Mesenchymal stem cell (in vitro differentiated cells and primary cell): ENCODE measurements around the gene CLDN14.

Experiments
- DNase-seq: peaks from one replicate; pipeline ENCODE4 v3.0.0-alpha.2; 2013
- H2AFZ ChIP-seq: one replicate; pipeline ENCODE4 v1.6.1; 2013; ENCODE audit warnings: low read depth, mild to moderate bottlenecking, control low read depth, inconsistent platforms, low read length, moderate library complexity
- H2AK5ac ChIP-seq: 2 replicates; pipeline ENCODE4 v1.6.1; 2013; ENCODE audit warnings: low read length, moderate library complexity, mild to moderate bottlenecking, inconsistent platforms; ENCODE audit not compliant: severe bottlenecking
- H2BK120ac ChIP-seq: one replicate; pipeline ENCODE4 v1.6.1; 2013; ENCODE audit warnings: low read depth, mild to moderate bottlenecking, inconsistent platforms, low read length, moderate library complexity
- H2BK12ac ChIP-seq, 2 experiments: one replicate each; pipeline ENCODE4 v1.6.1; 2013; ENCODE audit warnings: inconsistent platforms in 2 of 2, low read length in 2 of 2, mild to moderate bottlenecking in 2 of 2, moderate library complexity in 2 of 2, control low read depth in 1 of 2
- H2BK15ac ChIP-seq: one replicate; pipeline ENCODE4 v1.6.1; 2013; ENCODE audit warnings: mild to moderate bottlenecking, low read depth, inconsistent platforms; ENCODE audit not compliant: poor library complexity, severe bottlenecking
- H2BK5ac ChIP-seq: 2 replicates; pipeline ENCODE4 v1.6.1; 2013; ENCODE audit warnings: low read depth, mild to moderate bottlenecking, low read length, control low read depth, inconsistent platforms; ENCODE audit not compliant: poor library complexity, severe bottlenecking
- H3K14ac ChIP-seq, 2 experiments: one replicate each; pipeline ENCODE4 v1.6.1; 2013; ENCODE audit warnings: inconsistent platforms in 2 of 2, low read length in 2 of 2, control low read depth in 1 of 2, mild to moderate bottlenecking in 1 of 2, moderate library complexity in 1 of 2
- H3K18ac ChIP-seq, 2 experiments: one replicate each; pipeline ENCODE4 v1.6.1; 2013; ENCODE audit warnings: inconsistent platforms in 2 of 2, low read length in 2 of 2, control low read depth in 1 of 2, low read depth in 1 of 2, mild to moderate bottlenecking in 1 of 2
- H3K23ac ChIP-seq, 2 experiments: one replicate each; pipeline ENCODE4 v1.6.1; 2013; ENCODE audit warnings: inconsistent platforms in 2 of 2, low read length in 2 of 2, mild to moderate bottlenecking in 2 of 2, moderate library complexity in 2 of 2, control low read depth in 1 of 2
- H3K27ac ChIP-seq: 2 replicates; pipeline ENCODE4 v1.5.1; 2013; ENCODE audit warnings: mild to moderate bottlenecking, moderate library complexity, low read length, control low read depth, inconsistent platforms; ENCODE audit not compliant: poor library complexity, severe bottlenecking
- H3K27me3 ChIP-seq, 2 experiments: 2 replicates each; pipeline versions ENCODE4 v1.6.1 to v1.7.0; 2013; ENCODE audit warnings: low read length in 2 of 2, mild to moderate bottlenecking in 2 of 2, moderate library complexity in 2 of 2, control low read depth in 1 of 2, inconsistent platforms in 1 of 2; ENCODE audit not compliant: control insufficient read depth in 1 of 2, insufficient read depth in 1 of 2
- H3K36me3 ChIP-seq, 2 experiments: 2 replicates each; pipeline versions ENCODE4 v1.6.1 to v1.7.0; 2013; ENCODE audit warnings: low read length in 2 of 2, control low read depth in 1 of 2, inconsistent platforms in 1 of 2, low read depth in 1 of 2, mild to moderate bottlenecking in 1 of 2; ENCODE audit not compliant: insufficient read depth in 2 of 2, control insufficient read depth in 1 of 2
- H3K4ac ChIP-seq, 2 experiments: one replicate each; pipeline ENCODE4 v1.6.1; 2013; ENCODE audit warnings: inconsistent platforms in 2 of 2, low read length in 2 of 2, mild to moderate bottlenecking in 2 of 2, moderate library complexity in 2 of 2, control low read depth in 1 of 2, low read depth in 1 of 2
- H3K4me1 ChIP-seq: 2 replicates; pipeline ENCODE4 v1.6.1; 2013; ENCODE audit warnings: low read depth, low read length, control low read depth; ENCODE audit not compliant: control insufficient read depth, insufficient read depth
- H3K4me2 ChIP-seq: 2 replicates; pipeline ENCODE4 v1.6.1; 2013; ENCODE audit warnings: low read length, mild to moderate bottlenecking, inconsistent platforms; ENCODE audit not compliant: poor library complexity, severe bottlenecking
- H3K4me3 ChIP-seq, 2 experiments: 2 replicates each; pipeline versions ENCODE4 v1.5.1 to v1.7.0; 2013; ENCODE audit warnings: low read length in 2 of 2, mild to moderate bottlenecking in 2 of 2, control low read depth in 1 of 2, low read depth in 1 of 2; ENCODE audit not compliant: insufficient read depth in 1 of 2
- H3K79me1 ChIP-seq: replicated peaks from 2 replicates; pipeline ENCODE4 v1.6.1; 2013; ENCODE audit warnings: mild to moderate bottlenecking, control low read depth, low read length, inconsistent platforms; ENCODE audit not compliant: poor library complexity, severe bottlenecking
- H3K9ac ChIP-seq: 2 replicates; pipeline ENCODE4 v1.7.0; 2013; ENCODE audit warnings: mild to moderate bottlenecking, low read length, moderate library complexity
- H3K9me3 ChIP-seq: 2 replicates; pipeline ENCODE4 v1.7.0; 2013; ENCODE audit warnings: mild to moderate bottlenecking, low read length; ENCODE audit not compliant: control insufficient read depth
- H4K8ac ChIP-seq: one replicate; pipeline ENCODE4 v1.6.1; 2013; ENCODE audit warnings: inconsistent platforms, mild to moderate bottlenecking, low read length, moderate library complexity
- H4K91ac ChIP-seq: one replicate; pipeline ENCODE4 v1.6.1; 2013; ENCODE audit warnings: mild to moderate bottlenecking, low read length, inconsistent platforms
- WGBS: methylation state at CpG from one replicate; pipeline ENCODE4 v1.1.7; 2013; ENCODE audit warnings: mixed read lengths; 5-methylcytosine and 5-hydroxymethylcytosine counted together

The CLDN14 gene

DNA sequence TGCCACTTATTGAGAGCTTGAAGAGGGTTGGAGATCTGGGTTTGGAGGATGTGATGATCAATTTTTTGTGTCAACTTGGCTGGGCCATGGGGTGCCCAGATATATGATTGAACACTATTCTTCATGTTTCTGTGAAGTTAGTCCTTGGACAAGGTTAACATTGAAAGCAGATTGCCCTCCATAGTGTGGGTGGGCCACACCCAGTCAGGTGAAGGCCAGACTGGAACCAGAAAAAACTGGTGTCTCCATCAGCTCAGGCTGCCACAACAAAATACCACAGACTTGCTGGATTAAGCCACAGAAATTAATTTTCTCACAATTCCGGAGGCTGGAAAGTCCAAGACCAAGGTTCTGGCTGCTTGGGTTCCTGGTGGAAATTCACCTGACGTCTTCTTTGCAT, 7.5 kb downstream of the CLDN14 start:
- peaks cover 3% of the 10 kb centered on the region for H3K9me3 ChIP-seq
- no peak overlapping the region for H2AK5ac ChIP-seq
- no peak overlapping the region for H3K14ac ChIP-seq
- H4K8ac ChIP-seq, result no peak overlapping the region
- H3K36me3 ChIP-seq, result no peaks in the 10 kb centered on the region
- no peak overlapping the region for H3K4me3 ChIP-seq
- H3K23ac ChIP-seq, result no peak overlapping the region
- H3K4me1 ChIP-seq, result peaks cover 7% of the 10 kb centered on the region
- no peak overlapping the region for H3K4me2 ChIP-seq
- no peak overlapping the region for H4K91ac ChIP-seq
- no peaks in the 10 kb centered on the region for H3K79me1 ChIP-seq
- no peak overlapping the region for H2BK5ac ChIP-seq
- no peak for DNase-seq
- no peak overlapping the region for H2BK12ac ChIP-seq
- no peak overlapping the region for H3K9ac ChIP-seq
- H3K27ac ChIP-seq, result no peak overlapping the region
- WGBS, result 86% methylated on average over 2 of the region's 2 CpGs
- H2BK15ac ChIP-seq, result no peak overlapping the region
- H2BK120ac ChIP-seq, result no peak overlapping the region
- no peak overlapping the region for H2AFZ ChIP-seq
- H3K4ac ChIP-seq, result no peak overlapping the region
- H3K27me3 ChIP-seq, result no peaks in the 10 kb centered on the region
- H3K18ac ChIP-seq, result no peak overlapping the region

DNA sequence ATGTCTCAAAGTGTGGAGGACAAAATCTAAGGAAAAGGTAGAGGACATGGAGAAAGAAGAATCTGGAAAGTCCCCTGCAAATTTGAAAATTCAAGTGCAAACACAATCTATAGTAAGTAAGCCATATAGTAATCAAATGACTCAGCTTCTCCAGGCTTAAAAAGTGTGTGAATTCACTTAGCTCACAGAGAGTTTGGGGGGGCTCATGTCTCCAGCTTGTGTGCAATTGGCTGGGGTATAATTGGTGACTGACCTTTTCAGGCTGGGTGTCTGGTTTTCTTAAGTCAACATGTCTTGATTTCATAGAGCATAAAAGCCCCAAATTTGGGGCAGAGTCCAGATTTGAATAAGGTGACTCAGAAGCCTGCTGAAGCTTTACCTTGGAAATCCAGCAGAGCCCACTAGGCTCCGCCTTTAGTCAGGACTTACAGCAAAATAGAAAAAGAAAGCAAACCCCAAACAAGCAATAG, 8.6 kb downstream of the CLDN14 start:
- 100% methylated on average over 1 of the region's 1 CpG for WGBS
- no peak overlapping the region for H2BK5ac ChIP-seq
- no peaks in the 10 kb centered on the region for H3K79me1 ChIP-seq
- no peak overlapping the region for H3K4me2 ChIP-seq
- no peak overlapping the region for H3K14ac ChIP-seq
- H3K4ac ChIP-seq, result no peak overlapping the region
- no peak overlapping the region for H4K91ac ChIP-seq
- H2AFZ ChIP-seq, result no peak overlapping the region
- H3K23ac ChIP-seq, result no peak overlapping the region
- peaks cover 3% of the 10 kb centered on the region for H3K9me3 ChIP-seq
- H3K9ac ChIP-seq, result no peak overlapping the region
- no peak overlapping the region for H2BK15ac ChIP-seq
- H4K8ac ChIP-seq, result no peak overlapping the region
- H3K36me3 ChIP-seq, result no peaks in the 10 kb centered on the region
- H3K4me1 ChIP-seq, result peaks cover 6% of the 10 kb centered on the region
- H3K27me3 ChIP-seq, result no peaks in the 10 kb centered on the region
- no peak overlapping the region for H2BK12ac ChIP-seq
- no peak overlapping the region for H2AK5ac ChIP-seq
- peak; percentile 26 for DNase-seq
- H3K18ac ChIP-seq, result no peak overlapping the region
- no peak overlapping the region for H2BK120ac ChIP-seq
- no peak overlapping the region for H3K4me3 ChIP-seq
- H3K27ac ChIP-seq, result no peak overlapping the region

DNA sequence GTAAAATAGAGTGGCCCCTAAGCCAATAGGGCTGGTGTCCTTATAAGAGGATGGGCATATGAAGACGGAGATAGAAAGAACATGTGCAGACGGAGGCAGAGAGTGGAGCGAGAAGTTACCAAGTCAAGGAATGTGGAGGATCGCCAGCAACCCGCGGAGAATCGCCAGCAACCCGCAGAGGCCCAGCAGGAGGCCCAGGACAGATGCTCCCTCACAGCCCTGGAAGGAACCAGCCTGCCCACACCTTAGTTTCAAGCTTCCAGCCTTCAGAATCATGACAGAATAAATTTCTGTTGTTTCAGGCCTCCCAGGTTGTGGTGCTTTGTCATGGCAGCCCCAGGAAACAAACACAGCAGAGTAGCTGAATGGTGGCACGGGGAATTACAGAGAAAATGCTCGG, 9.6 kb downstream of the CLDN14 start:
- Histone ChIP-seq H3K36me3 (no peaks in the 10 kb centered on the region), H4K8ac (no peak overlapping the region), H2BK15ac (no peak overlapping the region), H2BK12ac (no peak overlapping the region), H3K18ac (no peak overlapping the region), H2BK120ac (no peak overlapping the region), H3K4me2 (no peak overlapping the region), H3K23ac (no peak overlapping the region), H3K9ac (no peak overlapping the region), H3K79me1 (no peaks in the 10 kb centered on the region), H3K27me3 (no peaks in the 10 kb centered on the region), H3K9me3 (peaks cover 3% of the 10 kb centered on the region), H3K27ac (no peak overlapping the region), H3K4me1 (peaks cover 10% of the 10 kb centered on the region), H4K91ac (no peak overlapping the region), H2AFZ (no peak overlapping the region), H2AK5ac (no peak overlapping the region), H3K4me3 (no peak overlapping the region), H3K4ac (no peak overlapping the region), H2BK5ac (no peak overlapping the region), H3K14ac (no peak overlapping the region)
- WGBS, result 73% methylated on average over 10 of the region's 10 CpGs
- no peak for DNase-seq

DNA sequence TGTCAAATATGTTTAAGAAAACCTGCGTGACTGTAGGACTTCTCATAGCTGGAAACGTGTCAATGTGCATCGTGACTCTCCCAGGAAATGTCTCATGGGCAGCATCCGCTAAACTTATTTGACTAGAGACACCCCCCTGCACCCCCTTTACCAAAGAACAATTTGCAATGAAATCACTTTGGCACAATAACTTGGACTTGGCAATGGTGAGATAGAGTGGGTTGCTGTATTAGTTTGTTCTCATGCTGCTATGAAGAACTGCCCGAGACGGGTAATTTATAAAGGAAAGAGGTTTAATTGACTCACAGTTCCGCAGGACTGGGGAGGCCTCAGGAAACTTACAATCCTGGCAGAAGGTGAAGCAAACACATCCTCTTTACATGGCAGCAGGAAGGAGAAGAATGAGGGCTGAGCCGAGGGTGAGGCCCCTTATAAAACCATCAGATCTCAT, 13.8 kb downstream of the CLDN14 start:
- Histone ChIP-seq H2BK12ac (no peak overlapping the region), H2BK5ac (no peak overlapping the region), H3K79me1 (peaks cover 1% of the 10 kb centered on the region), H3K36me3 (peaks cover 0 to 4% of the 10 kb centered on the region in 2 experiments), H2BK120ac (no peak overlapping the region), H3K23ac (no peak overlapping the region), H2AFZ (no peak overlapping the region), H3K4me1 (peaks cover 28% of the 10 kb centered on the region), H2BK15ac (no peak overlapping the region), H3K9me3 (no peaks in the 10 kb centered on the region), H4K8ac (no peak overlapping the region), H2AK5ac (no peak overlapping the region), H3K4ac (no peak overlapping the region), H3K27me3 (peaks cover 0 to 17% of the 10 kb centered on the region in 2 experiments), H3K4me3 (no peak overlapping the region), H3K4me2 (no peak overlapping the region), H3K27ac (no peak overlapping the region), H3K9ac (no peak overlapping the region), H3K18ac (no peak overlapping the region), H4K91ac (no peak overlapping the region), H3K14ac (no peak overlapping the region)
- 92% methylated on average over 6 of the region's 8 CpGs for WGBS
- no peak for DNase-seq
